Hepatocyte (in vitro differentiated cells): Measurements from ENCODE around the gene C14orf119.

Experiments used
- CTCF ChIP-seq: fragments of 200-600 bp; sonication (generic); IDR thresholded peaks from 2 replicates; pipeline ENCODE4 v1.5.1; 2016; ENCODE audit warnings: antibody characterized with exemption, mild to moderate bottlenecking; ENCODE audit not compliant: poor library complexity
- EZH2 ChIP-seq: fragments of 200-600 bp; sonication (generic); IDR thresholded peaks from 2 replicates; pipeline ENCODE4 v1.6.1; 2016; ENCODE audit warnings: antibody characterized with exemption, mild to moderate bottlenecking, borderline replicate concordance

GRCh38 chr14:23136566-23137133 is 41.3 kb downstream of the C14orf119 start:
- no peak for TF ChIP-seq EZH2
- no peak for TF ChIP-seq CTCF
